Heart right ventricle (tissue), 16 donors: ENCODE data around the gene CEP57. TPM values are rescaled to one million over a fixed set of nuclear protein-coding genes. Genes with fewer than 3 reads are reported as not detected.

Source experiments
- ATAC-seq, 8 donors: fragments of 200-7000 bp; cut with Tn5 transposase; one replicate each; pipeline ENCODE4 v1.9.1; 2020; ENCODE audit warnings: mild to moderate bottlenecking in 8 of 8, moderate library complexity in 8 of 8, moderate number of reproducible peaks in 1 of 8
- DNase-seq, 2 donors: peaks; one replicate each; pipeline ENCODE4 v3.0.0-alpha.2; 2020
- H3K27ac ChIP-seq, 10 donors: fragments of 200-600 bp; sonication (generic) in 2 of 10; one replicate each; pipeline versions ENCODE4 v1.5.0 to v1.8.0; 2020 to 2022; ENCODE audit warnings: mild to moderate bottlenecking in 3 of 10
- H3K27me3 ChIP-seq, 7 donors: fragments of 200-600 bp; one replicate each; pipeline ENCODE4 v1.8.0; 2021 to 2022; ENCODE audit warnings: mild to moderate bottlenecking in 2 of 7
- H3K36me3 ChIP-seq, 9 donors: fragments of 200-600 bp; sonication (generic) in 1 of 9; one replicate each; pipeline versions ENCODE4 v1.5.0 to v1.8.0; 2020 to 2022; ENCODE audit warnings: mild to moderate bottlenecking in 2 of 9
- H3K4me1 ChIP-seq, 9 donors: fragments of 200-600 bp; sonication (generic) in 1 of 9; one replicate each; pipeline versions ENCODE4 v1.5.0 to v1.8.0; 2020 to 2022; ENCODE audit warnings: mild to moderate bottlenecking in 4 of 9
- H3K4me3 ChIP-seq, 10 donors: fragments of 200-600 bp; sonication (generic) in 2 of 10; one replicate each; pipeline versions ENCODE4 v1.5.0 to v1.8.0; 2020 to 2022; ENCODE audit warnings: mild to moderate bottlenecking in 7 of 10, moderate library complexity in 2 of 10
- H3K9me3 ChIP-seq, 11 donors: fragments of 200-600 bp in 10 of 11; sonication (generic) in 2 of 11; one replicate each; pipeline versions ENCODE4 v1.5.0 to v1.8.0; 2013 to 2022; ENCODE audit warnings: mild to moderate bottlenecking in 2 of 11, control low read depth in 1 of 11, moderate library complexity in 1 of 11
- CTCF ChIP-seq, 9 donors: fragments of 200-600 bp; sonication (generic) in 2 of 9; IDR thresholded peaks; one replicate each; pipeline versions ENCODE4 v1.5.0 to v1.8.0; 2021 to 2022; ENCODE audit warnings: antibody characterized with exemption in 9 of 9, mild to moderate bottlenecking in 5 of 9, moderate library complexity in 1 of 9
- WGBS, 2 donors: extraction: QIAGEN DNeasy Blood & Tissue Kit; methylation state at CpG; one replicate each; pipeline ENCODE4 v1.1.7; 2013; ENCODE audit warnings: inconsistent platforms in 1 of 2; 5-methylcytosine and 5-hydroxymethylcytosine counted together
- intact Hi-C, 10 donors: fragments of 100-400 bp; cut with DNase I; formaldehyde crosslinking; loops; one replicate each; pipeline versions ENCODE4 v1.11.1 to v1.14.2; 2022
- polyA plus RNA-seq, 2 donors: library from polyadenylated mRNA; stranded (reverse); fragments of 200-250 nt; gene quantifications; one replicate each; pipeline ENCODE4 v1.2.3, GENCODE V29; 2013
- total RNA-seq, 10 donors: library from RNA; stranded (reverse); fragmentation: NEBNext Ultra II Directional in 3 of 10; extraction: Animal tissue kit (Norgen Biotek cat#: 25700) in 3 of 10; gene quantifications; one replicate each; pipeline versions ENCODE4 v1.2.1 to v1.2.4, GENCODE V29; 2021 to 2023
- donor health status: Arrhythmogenic right ventricular cardiomyopathy.
- donor health status: ischemic (EF 13 %, LVEDD 7.1; RV severe dilation, severe dysfunction).
- donor health status: healthy with polysubstance abuse.
- donor health status: DM: no; HTN: yes; CAD: no.
- donor health status: DM: no; HTN: no; CAD: no.
- donor health status: ischemic (EF 25% LVEDD 6.9; RV normal size, moderate dysfunction).
- donor health status: ischemic (EF 25% LVEDD 5.7; RV mildly dilated, moderate dysfunction).
- donor health status: healthy.
- donor health status: DM: yes; HTN: yes; CAD: no.
- donor health status: Ischemic cardiomyopathy.
- donor health status: ischemic (EF 35%, LVEDD 5.7; RV mildly dilated, moderate dysfunction).
- donor health status: nonischemic (EF 11% LVEDD 7.7; RV severe dilation, severe dysfunction).
- donor health status: DM: yes; HTN: yes; CAD: no.
- donor health status: PGD.
- donor health status: ischemic (EF 29% LVEDD 5.4; RV normal size, mild dysfunction).
- donor health status: nonischemic (EF 23%, LVEDD 6.1; RV moderate dilation, normal function).

The CEP57 gene
- total and polyA plus RNA-seq, 12 donors: 9.1 to 28.5 (median 24.5) TPM

GRCh38 chr11:95792200-95792599 is 1.9 kb downstream of the CEP57 start:
- TF ChIP-seq CTCF (IDR thresholded peaks at IDR 0.05): no peak
- DNase-seq (no peak), ATAC-seq (no peak)
- peak overlapping the region in 1 of 10 donors; percentile 98 for H3K4me3 ChIP-seq
- H3K9me3 ChIP-seq: no peaks in the 10 kb centered on the region
- H3K4me1 ChIP-seq: peaks cover 0 to 31% (median 26%) of the 10 kb centered on the region in 9 donors
- H3K27me3 ChIP-seq: no peaks in the 10 kb centered on the region
- WGBS, 2 donors: 91 to 93% methylated on average over 8 of the region's 8 CpGs
- intact Hi-C loops: loop anchor here in 1 of 10 donors (5.0 kb wide), 1 partner anchor 130 kb away; the partner anchor contains the start of gene MTMR2
- no peak overlapping the region for H3K27ac ChIP-seq
- H3K36me3 ChIP-seq: peaks cover 0 to 12% (median 5%) of the 10 kb centered on the region in 9 donors

- H3K4me3 ChIP-seq: no peak overlapping the region
- no peak overlapping the region for H3K27ac ChIP-seq
- intact Hi-C loops: loop anchor here in 1 of 10 donors (5.0 kb wide), 1 partner anchor 130 kb away; the partner anchor contains the start of gene MTMR2
- H3K36me3 ChIP-seq: peaks cover 0 to 7% (median 0%) of the 10 kb centered on the region in 9 donors
- no peaks in the 10 kb centered on the region for H3K9me3 ChIP-seq
- TF ChIP-seq CTCF (IDR thresholded peaks at IDR 0.05): no peak
- 93 to 94% methylated on average over 7 of the region's 7 CpGs for WGBS, 2 donors
- no peaks in the 10 kb centered on the region for H3K27me3 ChIP-seq
- DNase-seq: no peak
- peaks cover 0 to 31% (median 26%) of the 10 kb centered on the region in 9 donors for H3K4me1 ChIP-seq
- no peak for ATAC-seq
These were observed 2.4 kb downstream of the CEP57 start for GRCh38 chr11:95792700-95793099.

GRCh38 chr11:95793116-95793515 is 2.8 kb downstream of the CEP57 start:
- Histone ChIP-seq H3K4me3 (no peak overlapping the region), H3K36me3 (peaks cover 0 to 5% (median 0%) of the 10 kb centered on the region in 9 donors), H3K27me3 (no peaks in the 10 kb centered on the region), H3K9me3 (no peaks in the 10 kb centered on the region), H3K4me1 (peaks cover 0 to 30% (median 25%) of the 10 kb centered on the region in 9 donors), H3K27ac (no peak overlapping the region)
- 89 to 93% methylated on average over 4 of the region's 4 CpGs for WGBS, 2 donors
- DNase-seq: no peak
- no peak for TF ChIP-seq CTCF (IDR thresholded peaks at IDR 0.05)
- intact Hi-C loops: loop anchor here in 1 of 10 donors (5.0 kb wide), 1 partner anchor 129 kb away; the partner anchor contains the start of gene MTMR2
- ATAC-seq: no peak

GRCh38 chr11:95794086-95794485 is 3.8 kb downstream of the CEP57 start:
- H3K36me3 ChIP-seq: peaks cover 0 to 6% (median 0%) of the 10 kb centered on the region in 9 donors
- no peak for TF ChIP-seq CTCF (IDR thresholded peaks at IDR 0.05)
- intact Hi-C loops: loop anchor here in 1 of 10 donors (5.0 kb wide), 1 partner anchor 128 kb away; the partner anchor contains the start of gene MTMR2
- no peak overlapping the region for H3K4me3 ChIP-seq
- H3K27ac ChIP-seq: no peak overlapping the region
- no peaks in the 10 kb centered on the region for H3K9me3 ChIP-seq
- no peak for DNase-seq
- no peaks in the 10 kb centered on the region for H3K27me3 ChIP-seq
- H3K4me1 ChIP-seq: peaks cover 0 to 20% (median 16%) of the 10 kb centered on the region in 9 donors
- no peak for ATAC-seq
- WGBS, 2 donors: 88 to 91% methylated on average over 5 of the region's 5 CpGs
